A549 (cell line): ENCODE results near the gene GABPB1.

Source experiments
- CHD2 ChIP-seq: fragments of 150-350 bp; IDR thresholded peaks from 2 replicates; pipeline ENCODE4 v1.6.1; 2014; ENCODE audit warnings: low read length; ENCODE audit not compliant: partially characterized antibody
- CTCF ChIP-seq: fragments of >200 bp; sonication (Bioruptor Twin); formaldehyde crosslinking; IDR thresholded peaks from 3 replicates; pipeline ENCODE4 v1.5.1; 2016
- NPAS2 ChIP-seq: fragments of 250-450 bp; sonication (Bioruptor Pico); IDR thresholded peaks from 2 replicates; pipeline ENCODE4 v1.8.0; 2022; ENCODE audit warnings: mild to moderate bottlenecking, moderate library complexity, borderline replicate concordance

GRCh38 chr15:50298340-50298739, 56.7 kb downstream of the GABPB1 start:
- TF ChIP-seq NPAS2 = no peak
- no peak for TF ChIP-seq CTCF
- TF ChIP-seq CHD2 = no peak
